CD14-positive monocyte (primary cell): Measurements from ENCODE around the gene WIZ. TPM values are rescaled to one million over a fixed set of nuclear protein-coding genes. Genes with fewer than 3 reads are reported as not detected.

Source experiments
- DNase-seq, 3 donors: peaks; one replicate each; pipeline ENCODE4 v3.0.0-alpha.2; 2011 to 2022
- H2AFZ ChIP-seq: 2 replicates; pipeline ENCODE4 v1.6.0; 2012; ENCODE audit warnings: mild to moderate bottlenecking, low read depth, low read length, inconsistent platforms; ENCODE audit not compliant: insufficient read depth, poor library complexity, severe bottlenecking
- H3K27ac ChIP-seq, 2 donors: 1 replicate in 1 of 2; 2 replicates in 1 of 2; pipeline ENCODE4 v1.5.1; 2012 to 2013; ENCODE audit warnings: low read length in 2 of 2, control low read depth in 1 of 2, inconsistent platforms in 1 of 2, low read depth in 1 of 2, mild to moderate bottlenecking in 1 of 2
- H3K27me3 ChIP-seq, 2 donors: one replicate each; pipeline versions ENCODE4 v1.6.0 to v1.6.1; 2011 to 2013; ENCODE audit warnings: low read length in 2 of 2; ENCODE audit not compliant: control insufficient read depth in 2 of 2, insufficient read depth in 2 of 2
- H3K36me3 ChIP-seq, 2 donors: replicated peaks in 1 of 2; 1 replicate in 1 of 2; 2 replicates in 1 of 2; pipeline versions ENCODE4 v1.5.1 to v1.6.1; 2012 to 2013; ENCODE audit warnings: low read length in 2 of 2, control low read depth in 1 of 2, inconsistent platforms in 1 of 2, mild to moderate bottlenecking in 1 of 2; ENCODE audit not compliant: insufficient read depth in 2 of 2, control insufficient read depth in 1 of 2
- H3K4me1 ChIP-seq, 2 donors: 1 replicate in 1 of 2; 2 replicates in 1 of 2; pipeline versions ENCODE4 v1.5.1 to v1.6.1; 2012 to 2013; ENCODE audit warnings: low read length in 2 of 2, control low read depth in 1 of 2, inconsistent platforms in 1 of 2, mild to moderate bottlenecking in 1 of 2, moderate library complexity in 1 of 2; ENCODE audit not compliant: insufficient read depth in 2 of 2, control insufficient read depth in 1 of 2
- H3K4me2 ChIP-seq: replicated peaks from 2 replicates; pipeline ENCODE3; 2012; ENCODE audit warnings: low read length, moderate library complexity, mild to moderate bottlenecking; ENCODE audit not compliant: poor library complexity, severe bottlenecking; ENCODE audit errors: extremely low read depth
- H3K4me3 ChIP-seq, 3 experiments: fragments of 200-600 bp in 1 of 3; sonication (generic) in 1 of 3; replicated peaks in 1 of 3; 1 replicate in 2 of 3; 2 replicates in 1 of 3; pipeline ENCODE4 v1.5.1; 2011 to 2013; ENCODE audit warnings: low read length in 3 of 3, mild to moderate bottlenecking in 3 of 3, control low read depth in 2 of 3, low read depth in 2 of 3, inconsistent platforms in 1 of 3, moderate library complexity in 1 of 3
- H3K79me2 ChIP-seq: 2 replicates; pipeline ENCODE4 v1.6.0; 2012; ENCODE audit warnings: mild to moderate bottlenecking, control low read depth, inconsistent platforms, low read length, moderate library complexity; ENCODE audit not compliant: insufficient read depth
- H3K9ac ChIP-seq: 2 replicates; pipeline ENCODE4 v1.6.0; 2017; ENCODE audit warnings: low read length, mild to moderate bottlenecking; ENCODE audit not compliant: insufficient read depth, poor library complexity, severe bottlenecking
- H3K9me3 ChIP-seq, 2 donors: replicated peaks in 1 of 2; 1 replicate in 1 of 2; 2 replicates in 1 of 2; pipeline versions ENCODE4 v1.5.1 to v1.6.1; 2012 to 2013; ENCODE audit warnings: low read length in 2 of 2, control low read depth in 1 of 2; ENCODE audit not compliant: control insufficient read depth in 1 of 2, insufficient read depth in 1 of 2
- H4K20me1 ChIP-seq: 2 replicates; pipeline ENCODE4 v1.6.0; 2012; ENCODE audit warnings: mild to moderate bottlenecking, low read length, control low read depth, moderate library complexity; ENCODE audit not compliant: insufficient read depth
- H3K27ac Mint-ChIP-seq, 7 donors: one replicate each; pipeline ENCODE4 v1.8.0; 2020; ENCODE audit warnings: mild to moderate bottlenecking in 7 of 7, mixed read lengths in 7 of 7, moderate library complexity in 6 of 7, inconsistent platforms in 2 of 7
- H3K27me3 Mint-ChIP-seq, 3 donors: one replicate each; pipeline ENCODE4 v1.8.0; 2021 to 2022; ENCODE audit warnings: low read depth in 3 of 3, mild to moderate bottlenecking in 3 of 3, mixed read lengths in 3 of 3, moderate library complexity in 3 of 3, inconsistent platforms in 1 of 3
- H3K36me3 Mint-ChIP-seq, 2 donors: one replicate each; pipeline ENCODE4 v1.8.0; 2020; ENCODE audit warnings: mixed read lengths in 2 of 2, inconsistent platforms in 1 of 2, mild to moderate bottlenecking in 1 of 2
- H3K4me1 Mint-ChIP-seq: one replicate; pipeline ENCODE4 v1.8.0; 2020; ENCODE audit warnings: mild to moderate bottlenecking, mixed read lengths
- H3K4me3 Mint-ChIP-seq, 2 donors: one replicate each; pipeline ENCODE4 v1.8.0; 2020; ENCODE audit warnings: mild to moderate bottlenecking in 2 of 2, mixed read lengths in 2 of 2, moderate library complexity in 1 of 2
- H3K9me3 Mint-ChIP-seq, 7 donors: one replicate each; pipeline ENCODE4 v1.8.0; 2020 to 2022; ENCODE audit warnings: mixed read lengths in 7 of 7, mild to moderate bottlenecking in 6 of 7, moderate library complexity in 6 of 7, inconsistent platforms in 2 of 7
- CTCF ChIP-seq: fragments of 200-600 bp; IDR thresholded peaks from one replicate; pipeline ENCODE4 v1.8.0; 2022; ENCODE audit warnings: antibody characterized with exemption, mild to moderate bottlenecking
- WGBS: methylation state at CpG from one replicate; pipeline ENCODE4 v1.1.5; 2013; ENCODE audit warnings: missing lambda C conversion rate; ENCODE audit not compliant: insufficient coverage; 5-methylcytosine and 5-hydroxymethylcytosine counted together
- intact Hi-C, 2 donors: fragments of 100-400 bp; cut with micrococcal nuclease; formaldehyde crosslinking; loops; one replicate each; pipeline versions ENCODE4 v1.15.0 to v1.15.1; 2023
- polyA plus RNA-seq, 3 donors: library from polyadenylated mRNA; depleted of rRNA in 1 of 3; unstranded in 2 of 3; stranded (reverse) in 1 of 3; fragments of 300-500 nt in 2 of 3; fragments of >200 nt in 1 of 3; fragmentation: Illumina TruSeq in 2 of 3; gene quantifications; 1 replicate in 2 of 3; 2 replicates in 1 of 3; pipeline ENCODE4 v1.2.3, GENCODE V29; 2012 to 2021

The WIZ gene
- polyA plus RNA-seq, 3 donors = 0.47 to 13.7 (median 0.51) TPM

GRCh38 chr19:15445227-15445605 lies 4.5 kb downstream of the WIZ start:
- H3K9me3 ChIP-seq = no peaks in the 10 kb centered on the region
- no peaks in the 10 kb centered on the region for H3K36me3 ChIP-seq
- H3K4me3 ChIP-seq = no peak overlapping the region
- no peak overlapping the region for H3K4me2 ChIP-seq
- intact Hi-C loops = no loop called here
- Mint-ChIP-seq H3K27me3 (peaks cover 0 to 5% (median 3%) of the 10 kb centered on the region in 3 donors), H3K4me3 (no peak overlapping the region), H3K27ac (no peak overlapping the region), H3K9me3 (peaks cover 0 to 3% (median 0%) of the 10 kb centered on the region in 7 donors), H3K36me3 (peaks cover 0 to 4% of the 10 kb centered on the region in 2 donors), H3K4me1 (peaks cover 9% of the 10 kb centered on the region)
- no peaks in the 10 kb centered on the region for H3K27me3 ChIP-seq
- no peaks in the 10 kb centered on the region for H3K79me2 ChIP-seq
- peaks cover 9 to 10% of the 10 kb centered on the region in 2 donors for H3K4me1 ChIP-seq
- 93% methylated on average over 7 of the region's 9 CpGs for WGBS
- no peak overlapping the region for H3K9ac ChIP-seq
- no peaks in the 10 kb centered on the region for H4K20me1 ChIP-seq
- no peak overlapping the region for H3K27ac ChIP-seq
- no peak overlapping the region for H2AFZ ChIP-seq
- no peak for TF ChIP-seq CTCF
- DNase-seq = no peak

- no peak overlapping the region for H3K9ac ChIP-seq
- H3K4me1 ChIP-seq = peaks cover 7 to 8% of the 10 kb centered on the region in 2 donors
- no peak overlapping the region for H2AFZ ChIP-seq
- H3K27me3 Mint-ChIP-seq = peaks cover 0 to 5% (median 3%) of the 10 kb centered on the region in 3 donors
- H3K27me3 ChIP-seq = no peaks in the 10 kb centered on the region
- H3K36me3 Mint-ChIP-seq = peaks cover 0 to 4% of the 10 kb centered on the region in 2 donors
- WGBS = 96% methylated on average over 10 of the region's 15 CpGs
- H3K4me2 ChIP-seq = no peak overlapping the region
- no peaks in the 10 kb centered on the region for H3K9me3 ChIP-seq
- no peak for DNase-seq
- no peak overlapping the region for H3K4me3 Mint-ChIP-seq
- intact Hi-C loops = no loop called here
- H3K79me2 ChIP-seq = no peaks in the 10 kb centered on the region
- H3K9me3 Mint-ChIP-seq = peaks cover 0 to 3% (median 0%) of the 10 kb centered on the region in 7 donors
- no peak overlapping the region for H3K27ac Mint-ChIP-seq
- H3K27ac ChIP-seq = no peak overlapping the region
- no peak for TF ChIP-seq CTCF
- peaks cover 7% of the 10 kb centered on the region for H3K4me1 Mint-ChIP-seq
- H3K4me3 ChIP-seq = no peak overlapping the region
- H4K20me1 ChIP-seq = no peaks in the 10 kb centered on the region
- no peaks in the 10 kb centered on the region for H3K36me3 ChIP-seq
These were observed 5.1 kb downstream of the WIZ start for GRCh38 chr19:15444505-15445226.
